WTC11 (cell line): ENCODE measurements around the gene STIM2. TPM values are rescaled to one million over a fixed set of nuclear protein-coding genes. Genes with fewer than 3 reads are reported as not detected.

Experiments
- ATAC-seq: fragments of 200-7000 bp; cut with Tn5 transposase; 2 replicates; pipeline ENCODE4 v1.10.0; 2021; ENCODE audit warnings: mild to moderate bottlenecking, moderate library complexity
- CTCF ChIA-PET: fragments of 300-600 bp; sonication (Branson Sonifier 250); formaldehyde crosslinking; loops from one replicate; lab custom pipeline; 2021; ENCODE audit warnings: antibody characterized with exemption; lab: Charles Lee
- POLR2A ChIA-PET: fragments of 350-600 bp; sonication (Branson Sonifier 250); formaldehyde crosslinking; loops from one replicate; lab custom pipeline; 2021; ENCODE audit warnings: antibody characterized with exemption; lab: Charles Lee
- DNase-seq: peaks from one replicate; pipeline ENCODE4 v3.0.0; 2021; ENCODE audit warnings: low spot score
- H3K27ac Mint-ChIP-seq: 2 replicates; pipeline ENCODE4 v1.8.0; 2021; ENCODE audit warnings: mixed read lengths
- H3K27me3 Mint-ChIP-seq: 2 replicates; pipeline ENCODE4 v1.8.0; 2021; ENCODE audit warnings: low read depth, mild to moderate bottlenecking, moderate library complexity, mixed read lengths
- H3K36me3 Mint-ChIP-seq: 2 replicates; pipeline ENCODE4 v1.8.0; 2021; ENCODE audit warnings: mixed read lengths
- H3K4me1 Mint-ChIP-seq: 2 replicates; pipeline ENCODE4 v1.8.0; 2022; ENCODE audit warnings: mixed read lengths
- H3K4me3 Mint-ChIP-seq: 2 replicates; pipeline ENCODE4 v1.8.0; 2021; ENCODE audit warnings: mild to moderate bottlenecking, moderate library complexity, mixed read lengths
- H3K9me3 Mint-ChIP-seq: 2 replicates; pipeline ENCODE4 v1.8.0; 2021; ENCODE audit warnings: mixed read lengths
- AFF4 ChIP-seq: sonication (generic); formaldehyde crosslinking; IDR thresholded peaks from 2 replicates; pipeline ENCODE4 v1.8.1; 2023; ENCODE audit warnings: mild to moderate bottlenecking, missing genetic modification reagents, borderline replicate concordance
- AR ChIP-seq: fragments of 250-450 bp; sonication (Bioruptor Pico); IDR thresholded peaks from 2 replicates; pipeline ENCODE4 v1.9.0; 2021; ENCODE audit warnings: mild to moderate bottlenecking
- CBFB ChIP-seq: sonication (generic); formaldehyde crosslinking; IDR thresholded peaks from 2 replicates; pipeline ENCODE4 v1.8.1; 2022; ENCODE audit warnings: mild to moderate bottlenecking, low read depth, missing genetic modification reagents
- ELF4 ChIP-seq: sonication (generic); formaldehyde crosslinking; IDR thresholded peaks from 2 replicates; pipeline ENCODE4 v1.8.1; 2022; ENCODE audit warnings: low read depth, mild to moderate bottlenecking, moderate library complexity, missing genetic modification reagents
- FOXK1 ChIP-seq: sonication (generic); formaldehyde crosslinking; IDR thresholded peaks from 2 replicates; pipeline ENCODE4 v1.8.0; 2022; ENCODE audit warnings: mild to moderate bottlenecking, moderate library complexity, missing genetic modification reagents
- IRF2 ChIP-seq: sonication (generic); formaldehyde crosslinking; IDR thresholded peaks from 2 replicates; pipeline ENCODE4 v1.8.0; 2022; ENCODE audit warnings: low read depth, missing genetic modification reagents, borderline replicate concordance
- JAZF1 ChIP-seq: fragments of 250-450 bp; sonication (Bioruptor Pico); IDR thresholded peaks from 2 replicates; pipeline ENCODE4 v1.9.0; 2021; ENCODE audit warnings: moderate library complexity, mild to moderate bottlenecking, inconsistent platforms
- NFE2L1 ChIP-seq: sonication (generic); formaldehyde crosslinking; IDR thresholded peaks from 2 replicates; pipeline ENCODE4 v1.8.1; 2023; ENCODE audit warnings: missing genetic modification reagents
- NR1H2 ChIP-seq: sonication (generic); formaldehyde crosslinking; IDR thresholded peaks from 2 replicates; pipeline ENCODE4 v1.9.0; 2021; ENCODE audit warnings: mild to moderate bottlenecking, moderate library complexity, missing genetic modification reagents
- NR3C1 ChIP-seq: sonication (generic); formaldehyde crosslinking; conservative IDR thresholded peaks from 2 replicates; pipeline ENCODE4 v1.8.1; 2023; ENCODE audit warnings: low read depth, mild to moderate bottlenecking, missing genetic modification reagents
- RORB ChIP-seq: fragments of 250-450 bp; sonication (Bioruptor Pico); IDR thresholded peaks from 2 replicates; pipeline ENCODE4 v1.9.0; 2021; ENCODE audit warnings: mild to moderate bottlenecking
- total RNA-seq: library from RNA; stranded (reverse); gene quantifications from 3 replicates; pipeline ENCODE4 v1.2.3, GENCODE V29; 2021
- TF ChIP-seq, protein P1 (sequence below): fragments of 250-450 bp; sonication (Bioruptor Pico); IDR thresholded peaks from 2 replicates; pipeline ENCODE4 v1.9.0; 2021; ENCODE audit warnings: mild to moderate bottlenecking, borderline replicate concordance
- TF ChIP-seq, protein P2 (sequence below): sonication (generic); formaldehyde crosslinking; IDR thresholded peaks from 2 replicates; pipeline ENCODE4 v1.8.0; 2022; ENCODE audit warnings: missing genetic modification reagents
- TF ChIP-seq, protein P3 (sequence below): sonication (generic); formaldehyde crosslinking; conservative IDR thresholded peaks from 2 replicates; pipeline ENCODE4 v1.8.1; 2023; ENCODE audit warnings: mild to moderate bottlenecking, low read depth, missing genetic modification reagents, moderate library complexity
- TF ChIP-seq, protein P4 (sequence below): fragments of 250-450 bp; sonication (Bioruptor Pico); conservative IDR thresholded peaks from 2 replicates; pipeline ENCODE4 v1.9.0; 2021; ENCODE audit warnings: mild to moderate bottlenecking
- TF ChIP-seq, protein P5 (sequence below): fragments of 250-450 bp; sonication (Bioruptor Pico); IDR thresholded peaks from 2 replicates; pipeline ENCODE4 v2.1.2; 2022; ENCODE audit warnings: mild to moderate bottlenecking, moderate library complexity

STIM2 gene
- total RNA-seq, 1 experiment from 2014 or later, result 22.4 TPM

- no peak overlapping the region for H3K4me3 Mint-ChIP-seq
- H3K27me3 Mint-ChIP-seq, result no peaks in the 10 kb centered on the region; the same call in 1 of the 2 replicates
- H3K9me3 Mint-ChIP-seq, result peaks cover 20% of the 10 kb centered on the region
- DNase-seq (no peak), ATAC-seq (no peak; the same call in 1 of the 2 replicates)
- ChIA-PET CTCF (no interaction called here), POLR2A (no interaction called here)
- peaks cover 11% of the 10 kb centered on the region; the same call in 1 of the 2 replicates for H3K36me3 Mint-ChIP-seq
- H3K27ac Mint-ChIP-seq, result no peak overlapping the region
- H3K4me1 Mint-ChIP-seq, result peaks cover 34% of the 10 kb centered on the region
- TF ChIP-seq, protein P1, sequence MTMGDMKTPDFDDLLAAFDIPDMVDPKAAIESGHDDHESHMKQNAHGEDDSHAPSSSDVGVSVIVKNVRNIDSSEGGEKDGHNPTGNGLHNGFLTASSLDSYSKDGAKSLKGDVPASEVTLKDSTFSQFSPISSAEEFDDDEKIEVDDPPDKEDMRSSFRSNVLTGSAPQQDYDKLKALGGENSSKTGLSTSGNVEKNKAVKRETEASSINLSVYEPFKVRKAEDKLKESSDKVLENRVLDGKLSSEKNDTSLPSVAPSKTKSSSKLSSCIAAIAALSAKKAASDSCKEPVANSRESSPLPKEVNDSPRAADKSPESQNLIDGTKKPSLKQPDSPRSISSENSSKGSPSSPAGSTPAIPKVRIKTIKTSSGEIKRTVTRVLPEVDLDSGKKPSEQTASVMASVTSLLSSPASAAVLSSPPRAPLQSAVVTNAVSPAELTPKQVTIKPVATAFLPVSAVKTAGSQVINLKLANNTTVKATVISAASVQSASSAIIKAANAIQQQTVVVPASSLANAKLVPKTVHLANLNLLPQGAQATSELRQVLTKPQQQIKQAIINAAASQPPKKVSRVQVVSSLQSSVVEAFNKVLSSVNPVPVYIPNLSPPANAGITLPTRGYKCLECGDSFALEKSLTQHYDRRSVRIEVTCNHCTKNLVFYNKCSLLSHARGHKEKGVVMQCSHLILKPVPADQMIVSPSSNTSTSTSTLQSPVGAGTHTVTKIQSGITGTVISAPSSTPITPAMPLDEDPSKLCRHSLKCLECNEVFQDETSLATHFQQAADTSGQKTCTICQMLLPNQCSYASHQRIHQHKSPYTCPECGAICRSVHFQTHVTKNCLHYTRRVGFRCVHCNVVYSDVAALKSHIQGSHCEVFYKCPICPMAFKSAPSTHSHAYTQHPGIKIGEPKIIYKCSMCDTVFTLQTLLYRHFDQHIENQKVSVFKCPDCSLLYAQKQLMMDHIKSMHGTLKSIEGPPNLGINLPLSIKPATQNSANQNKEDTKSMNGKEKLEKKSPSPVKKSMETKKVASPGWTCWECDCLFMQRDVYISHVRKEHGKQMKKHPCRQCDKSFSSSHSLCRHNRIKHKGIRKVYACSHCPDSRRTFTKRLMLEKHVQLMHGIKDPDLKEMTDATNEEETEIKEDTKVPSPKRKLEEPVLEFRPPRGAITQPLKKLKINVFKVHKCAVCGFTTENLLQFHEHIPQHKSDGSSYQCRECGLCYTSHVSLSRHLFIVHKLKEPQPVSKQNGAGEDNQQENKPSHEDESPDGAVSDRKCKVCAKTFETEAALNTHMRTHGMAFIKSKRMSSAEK, result no peak
- TF ChIP-seq ELF4 (CRISPR knock-in tag) (no peak), AR (CRISPR knock-in tag) (no peak), IRF2 (CRISPR knock-in tag) (no peak), RORB (CRISPR knock-in tag) (no peak), AFF4 (CRISPR knock-in tag) (no peak), NR1H2 (CRISPR knock-in tag) (no peak), FOXK1 (CRISPR knock-in tag) (no peak), CBFB (CRISPR knock-in tag) (no peak), NR3C1 (CRISPR knock-in tag) (no peak), NFE2L1 (CRISPR knock-in tag) (no peak), JAZF1 (no peak)
- TF ChIP-seq, protein P2, sequence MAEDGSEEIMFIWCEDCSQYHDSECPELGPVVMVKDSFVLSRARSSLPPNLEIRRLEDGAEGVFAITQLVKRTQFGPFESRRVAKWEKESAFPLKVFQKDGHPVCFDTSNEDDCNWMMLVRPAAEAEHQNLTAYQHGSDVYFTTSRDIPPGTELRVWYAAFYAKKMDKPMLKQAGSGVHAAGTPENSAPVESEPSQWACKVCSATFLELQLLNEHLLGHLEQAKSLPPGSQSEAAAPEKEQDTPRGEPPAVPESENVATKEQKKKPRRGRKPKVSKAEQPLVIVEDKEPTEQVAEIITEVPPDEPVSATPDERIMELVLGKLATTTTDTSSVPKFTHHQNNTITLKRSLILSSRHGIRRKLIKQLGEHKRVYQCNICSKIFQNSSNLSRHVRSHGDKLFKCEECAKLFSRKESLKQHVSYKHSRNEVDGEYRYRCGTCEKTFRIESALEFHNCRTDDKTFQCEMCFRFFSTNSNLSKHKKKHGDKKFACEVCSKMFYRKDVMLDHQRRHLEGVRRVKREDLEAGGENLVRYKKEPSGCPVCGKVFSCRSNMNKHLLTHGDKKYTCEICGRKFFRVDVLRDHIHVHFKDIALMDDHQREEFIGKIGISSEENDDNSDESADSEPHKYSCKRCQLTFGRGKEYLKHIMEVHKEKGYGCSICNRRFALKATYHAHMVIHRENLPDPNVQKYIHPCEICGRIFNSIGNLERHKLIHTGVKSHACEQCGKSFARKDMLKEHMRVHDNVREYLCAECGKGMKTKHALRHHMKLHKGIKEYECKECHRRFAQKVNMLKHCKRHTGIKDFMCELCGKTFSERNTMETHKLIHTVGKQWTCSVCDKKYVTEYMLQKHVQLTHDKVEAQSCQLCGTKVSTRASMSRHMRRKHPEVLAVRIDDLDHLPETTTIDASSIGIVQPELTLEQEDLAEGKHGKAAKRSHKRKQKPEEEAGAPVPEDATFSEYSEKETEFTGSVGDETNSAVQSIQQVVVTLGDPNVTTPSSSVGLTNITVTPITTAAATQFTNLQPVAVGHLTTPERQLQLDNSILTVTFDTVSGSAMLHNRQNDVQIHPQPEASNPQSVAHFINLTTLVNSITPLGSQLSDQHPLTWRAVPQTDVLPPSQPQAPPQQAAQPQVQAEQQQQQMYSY (CRISPR knock-in tag), result no peak
- TF ChIP-seq, protein P3, sequence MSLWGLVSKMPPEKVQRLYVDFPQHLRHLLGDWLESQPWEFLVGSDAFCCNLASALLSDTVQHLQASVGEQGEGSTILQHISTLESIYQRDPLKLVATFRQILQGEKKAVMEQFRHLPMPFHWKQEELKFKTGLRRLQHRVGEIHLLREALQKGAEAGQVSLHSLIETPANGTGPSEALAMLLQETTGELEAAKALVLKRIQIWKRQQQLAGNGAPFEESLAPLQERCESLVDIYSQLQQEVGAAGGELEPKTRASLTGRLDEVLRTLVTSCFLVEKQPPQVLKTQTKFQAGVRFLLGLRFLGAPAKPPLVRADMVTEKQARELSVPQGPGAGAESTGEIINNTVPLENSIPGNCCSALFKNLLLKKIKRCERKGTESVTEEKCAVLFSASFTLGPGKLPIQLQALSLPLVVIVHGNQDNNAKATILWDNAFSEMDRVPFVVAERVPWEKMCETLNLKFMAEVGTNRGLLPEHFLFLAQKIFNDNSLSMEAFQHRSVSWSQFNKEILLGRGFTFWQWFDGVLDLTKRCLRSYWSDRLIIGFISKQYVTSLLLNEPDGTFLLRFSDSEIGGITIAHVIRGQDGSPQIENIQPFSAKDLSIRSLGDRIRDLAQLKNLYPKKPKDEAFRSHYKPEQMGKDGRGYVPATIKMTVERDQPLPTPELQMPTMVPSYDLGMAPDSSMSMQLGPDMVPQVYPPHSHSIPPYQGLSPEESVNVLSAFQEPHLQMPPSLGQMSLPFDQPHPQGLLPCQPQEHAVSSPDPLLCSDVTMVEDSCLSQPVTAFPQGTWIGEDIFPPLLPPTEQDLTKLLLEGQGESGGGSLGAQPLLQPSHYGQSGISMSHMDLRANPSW, result no peak
- TF ChIP-seq, protein P4, sequence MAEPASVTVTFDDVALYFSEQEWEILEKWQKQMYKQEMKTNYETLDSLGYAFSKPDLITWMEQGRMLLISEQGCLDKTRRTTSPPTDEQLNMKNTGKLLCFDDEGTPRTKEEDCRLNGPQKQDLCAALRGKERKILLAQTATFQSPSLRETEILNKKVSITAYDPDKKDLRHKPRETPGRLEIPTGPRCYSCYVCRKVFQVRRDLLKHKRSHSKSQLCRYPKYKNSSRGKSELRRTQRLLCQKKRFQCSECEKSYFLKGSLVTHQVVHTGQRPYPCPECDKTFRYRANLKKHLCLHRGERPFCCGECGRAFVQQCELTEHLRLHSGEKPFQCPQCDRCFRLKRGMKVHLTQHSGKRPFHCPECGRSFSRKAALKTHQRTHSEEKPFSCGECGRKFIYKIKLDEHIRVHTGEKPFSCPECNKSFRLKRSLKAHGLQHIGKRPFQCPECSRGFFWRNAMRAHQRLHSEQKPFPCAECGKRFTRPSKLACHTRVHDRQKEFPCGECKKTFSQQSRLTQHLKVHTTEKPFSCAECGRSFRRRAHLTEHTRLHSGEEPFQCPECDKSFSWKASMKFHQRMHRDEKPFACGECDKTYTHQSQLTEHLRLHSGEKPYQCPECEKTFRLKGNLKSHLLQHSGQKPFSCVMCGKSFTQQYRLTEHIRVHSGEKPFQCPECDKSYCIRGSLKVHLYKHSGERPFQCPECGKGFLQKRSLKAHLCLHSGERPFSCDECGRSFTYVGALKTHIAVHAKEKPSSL (CRISPR knock-in tag), result no peak
- TF ChIP-seq, protein P5, sequence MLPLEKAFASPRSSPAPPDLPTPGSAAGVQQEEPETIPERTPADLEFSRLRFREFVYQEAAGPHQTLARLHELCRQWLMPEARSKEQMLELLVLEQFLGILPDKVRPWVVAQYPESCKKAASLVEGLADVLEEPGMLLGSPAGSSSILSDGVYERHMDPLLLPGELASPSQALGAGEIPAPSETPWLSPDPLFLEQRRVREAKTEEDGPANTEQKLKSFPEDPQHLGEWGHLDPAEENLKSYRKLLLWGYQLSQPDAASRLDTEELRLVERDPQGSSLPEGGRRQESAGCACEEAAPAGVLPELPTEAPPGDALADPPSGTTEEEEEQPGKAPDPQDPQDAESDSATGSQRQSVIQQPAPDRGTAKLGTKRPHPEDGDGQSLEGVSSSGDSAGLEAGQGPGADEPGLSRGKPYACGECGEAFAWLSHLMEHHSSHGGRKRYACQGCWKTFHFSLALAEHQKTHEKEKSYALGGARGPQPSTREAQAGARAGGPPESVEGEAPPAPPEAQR, result no peak
These were observed 44.9 kb upstream of the STIM2 start for GRCh38 chr4:26815706-26816105.
